ENCODE data around the gene RREB1.

Gene RREB1

GRCh38 chr6:7236306-7237209 lies 128.8 kb downstream of the RREB1 start:
- no peak for TF ChIP-seq CTCF (IDR thresholded peaks at IDR 0.05; ENCODE audit: borderline replicate concordance, control extremely low read depth, extremely low read depth, insufficient read depth, missing control alignments)
- in situ Hi-C loops (cut with MboI; ENCODE audit: low sequenced_read_pairs, unreplicated experiment), result loop anchor here (25.0 kb wide), 1 partner anchor 549 kb away; no protein-coding TSS in a partner anchor
- DNase-seq (ENCODE audit: low spot score), result peak; percentile 63

- in situ Hi-C loops (cut with MboI; ENCODE audit: low sequenced_read_pairs, unreplicated experiment), result loop anchor here (25.0 kb wide), 1 partner anchor 550 kb away; no protein-coding TSS in a partner anchor
- no peak for TF ChIP-seq CTCF (IDR thresholded peaks at IDR 0.05; ENCODE audit: borderline replicate concordance, control extremely low read depth, extremely low read depth, insufficient read depth, missing control alignments)
- DNase-seq (ENCODE audit: low spot score), result no peak
These were observed 130.0 kb downstream of the RREB1 start for GRCh38 chr6:7237653-7238188.

GRCh38 chr6:7238526-7238899 lies 130.8 kb downstream of the RREB1 start:
- in situ Hi-C loops (cut with MboI; ENCODE audit: low sequenced_read_pairs, unreplicated experiment), result loop anchor here (25.0 kb wide), 1 partner anchor 551 kb away; no protein-coding TSS in a partner anchor
- no peak for TF ChIP-seq CTCF (IDR thresholded peaks at IDR 0.05; ENCODE audit: borderline replicate concordance, control extremely low read depth, extremely low read depth, insufficient read depth, missing control alignments)
- no peak for DNase-seq (ENCODE audit: low spot score)

GRCh38 chr6:7238900-7239589 lies 131.3 kb downstream of the RREB1 start:
- in situ Hi-C loops (cut with MboI; ENCODE audit: low sequenced_read_pairs, unreplicated experiment), result loop anchor here (25.0 kb wide), 1 partner anchor 552 kb away; no protein-coding TSS in a partner anchor
- TF ChIP-seq CTCF (IDR thresholded peaks at IDR 0.05; ENCODE audit: borderline replicate concordance, control extremely low read depth, extremely low read depth, insufficient read depth, missing control alignments), result peak; percentile 82
- DNase-seq (ENCODE audit: low spot score), result peak; percentile 75

GRCh38 chr6:7239590-7239948 lies 131.8 kb downstream of the RREB1 start:
- in situ Hi-C loops (cut with MboI; ENCODE audit: low sequenced_read_pairs, unreplicated experiment), result loop anchor here (25.0 kb wide), 1 partner anchor 552 kb away; no protein-coding TSS in a partner anchor
- no peak for DNase-seq (ENCODE audit: low spot score)
- TF ChIP-seq CTCF (IDR thresholded peaks at IDR 0.05; ENCODE audit: borderline replicate concordance, control extremely low read depth, extremely low read depth, insufficient read depth, missing control alignments), result no peak

GRCh38 chr6:7240351-7240750 lies 132.6 kb downstream of the RREB1 start:
- DNase-seq (ENCODE audit: low spot score), result no peak
- no peak for TF ChIP-seq CTCF (IDR thresholded peaks at IDR 0.05; ENCODE audit: borderline replicate concordance, control extremely low read depth, extremely low read depth, insufficient read depth, missing control alignments)

More at GRCh38 chr6:7240351-7240750, 132.6 kb downstream of the RREB1 start:
- in situ Hi-C loops (cut with MboI; ENCODE audit: low sequenced_read_pairs, unreplicated experiment), result loop anchor here (25.0 kb wide), 1 partner anchor 553 kb away; no protein-coding TSS in a partner anchor

Data from GM13976 (cell line).